Esophagus (tissue), 2 donors: Measurements from ENCODE around the gene MMD2. TPM values are rescaled to one million over a fixed set of nuclear protein-coding genes. Genes with fewer than 3 reads are reported as not detected.
A peak's percentile ranks its signal among the peaks of the same experiment; 100 is the strongest.
"Not testable (repeated sequence)": the region's sequence is repeated elsewhere in the genome, so short reads cannot be mapped to it uniquely, and the experiment has no call there.

Source experiments
- H3K27ac ChIP-seq, 2 donors: one replicate each; pipeline ENCODE4 v1.5.1; 2013; ENCODE audit warnings: low read depth in 2 of 2, mild to moderate bottlenecking in 2 of 2, inconsistent platforms in 1 of 2, low read length in 1 of 2, moderate library complexity in 1 of 2
- H3K27me3 ChIP-seq, 2 donors: one replicate each; pipeline ENCODE4 v1.6.1; 2013; ENCODE audit warnings: low read length in 2 of 2, control low read depth in 1 of 2, mild to moderate bottlenecking in 1 of 2; ENCODE audit not compliant: insufficient read depth in 2 of 2, control insufficient read depth in 1 of 2
- H3K36me3 ChIP-seq, 2 donors: one replicate each; pipeline ENCODE4 v1.6.1; 2013; ENCODE audit warnings: low read length in 1 of 2; ENCODE audit not compliant: control insufficient read depth in 2 of 2, insufficient read depth in 2 of 2
- H3K4me1 ChIP-seq, 2 donors: one replicate each; pipeline ENCODE4 v1.6.1; 2013; ENCODE audit warnings: low read length in 1 of 2; ENCODE audit not compliant: control insufficient read depth in 2 of 2, insufficient read depth in 2 of 2
- H3K4me3 ChIP-seq, 2 donors: one replicate each; pipeline ENCODE4 v1.5.1; 2013; ENCODE audit warnings: low read length in 2 of 2, mild to moderate bottlenecking in 2 of 2, low read depth in 1 of 2, moderate library complexity in 1 of 2
- H3K9me3 ChIP-seq, 2 donors: one replicate each; pipeline ENCODE4 v1.6.1; 2013; ENCODE audit warnings: mild to moderate bottlenecking in 2 of 2, low read depth in 1 of 2, low read length in 1 of 2, moderate library complexity in 1 of 2; ENCODE audit not compliant: control insufficient read depth in 2 of 2, insufficient read depth in 1 of 2
- WGBS, 2 donors: extraction: QIAGEN DNeasy Blood & Tissue Kit; methylation state at CpG; one replicate each; pipeline ENCODE4 v1.1.7; 2013; 5-methylcytosine and 5-hydroxymethylcytosine counted together
- polyA plus RNA-seq, 2 donors: library from polyadenylated mRNA; stranded (reverse); fragments of 200-250 nt; gene quantifications; one replicate each; pipeline ENCODE4 v1.2.3, GENCODE V29; 2013
- donor health status: healthy with polysubstance abuse.
- donor health status: Bipolar disorder and iron deficiency.

The MMD2 gene
- polyA plus RNA-seq, 2 donors: not detected

DNA sequence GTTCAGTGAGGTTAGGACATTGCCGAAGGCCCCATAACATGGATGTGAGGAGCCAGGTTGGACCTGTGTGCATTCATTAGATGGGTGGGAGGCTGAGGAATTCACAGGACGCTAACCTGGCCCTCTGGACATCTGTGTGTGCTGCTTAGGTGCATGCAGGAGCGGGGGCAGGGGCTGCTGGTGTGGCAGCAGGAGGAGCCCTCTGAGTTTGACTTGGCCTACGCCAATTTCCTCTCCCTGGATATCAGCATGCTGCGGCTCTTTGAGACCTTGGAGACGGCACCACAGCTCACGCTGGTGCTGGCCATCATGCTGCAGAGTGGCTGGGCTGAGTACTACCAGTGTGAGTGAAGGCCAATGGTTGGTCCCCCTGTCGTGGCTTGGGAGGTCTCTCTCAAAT is 34.5 kb upstream of the MMD2 start:
- peaks cover 7 to 33% of the 10 kb centered on the region in 2 donors for H3K36me3 ChIP-seq

DNA sequence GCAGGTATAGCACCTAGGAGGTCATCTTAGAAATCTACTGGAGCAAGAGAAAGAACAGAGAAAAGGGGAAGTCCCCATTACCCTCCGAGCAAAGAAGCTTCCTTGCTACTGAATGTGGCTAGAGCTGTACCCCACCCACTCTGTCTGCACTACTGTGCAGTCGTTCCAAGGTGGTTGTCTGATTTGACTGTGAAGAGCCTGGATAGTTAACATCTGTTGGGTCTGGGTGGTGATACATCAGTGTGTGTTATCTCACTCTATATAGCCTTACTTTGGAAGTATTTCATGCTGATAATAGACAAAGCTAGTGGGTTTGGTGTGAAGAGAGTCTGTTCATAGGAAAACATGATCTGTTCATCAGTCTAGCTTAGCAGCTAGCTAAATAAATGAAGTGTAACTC is 23.8 kb upstream of the MMD2 start:
- WGBS, 2 donors: 13 to 36% methylated on average over 1 of the region's 2 CpGs
- H3K27ac ChIP-seq, H3K27me3 ChIP-seq, H3K4me1 ChIP-seq, H3K4me3 ChIP-seq, H3K9me3 ChIP-seq: not testable (repeated sequence)
- peaks cover 2 to 16% of the 10 kb centered on the region in 2 donors for H3K36me3 ChIP-seq

More for the DNA sequence above, 34.5 kb upstream of the MMD2 start:
- WGBS, 2 donors: 88 to 94% methylated on average over 8 of the region's 8 CpGs
- Histone ChIP-seq H3K27me3 (no peaks in the 10 kb centered on the region), H3K9me3 (no peaks in the 10 kb centered on the region), H3K27ac (peak overlapping the region in 1 of 2 donors; percentile 27), H3K4me3 (no peak overlapping the region), H3K4me1 (peaks cover 0 to 3% of the 10 kb centered on the region in 2 donors)

DNA sequence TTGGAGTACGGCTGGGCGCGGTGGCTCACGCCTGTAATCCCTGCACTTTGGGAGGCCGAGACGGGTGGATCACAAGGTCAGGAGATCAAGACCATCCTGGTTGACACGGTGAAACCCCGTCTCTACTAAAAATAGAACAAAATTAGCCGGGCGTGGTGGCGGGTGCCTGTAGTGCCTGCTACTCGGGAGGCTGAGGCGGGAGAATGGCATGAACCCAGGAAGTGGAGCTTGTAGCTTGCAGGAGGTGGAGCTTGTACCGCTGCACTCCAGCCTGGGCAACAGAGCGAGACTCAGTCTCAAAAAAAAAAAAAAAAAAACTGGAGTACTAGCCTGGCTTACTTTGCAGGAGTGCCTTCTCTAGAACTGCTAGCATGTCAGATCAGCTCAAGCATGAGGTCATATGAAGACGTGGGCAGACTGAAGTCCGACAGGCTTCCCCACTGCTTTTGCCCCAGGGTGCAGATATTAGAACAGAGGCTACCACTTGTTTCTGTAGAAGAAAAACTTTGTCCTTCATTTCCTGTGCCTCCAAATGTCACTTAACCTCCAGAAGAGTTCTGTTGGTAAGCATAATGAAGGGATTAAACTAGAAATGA is 22.4 kb upstream of the MMD2 start:
- not testable (repeated sequence) for H3K9me3 ChIP-seq, H3K27me3 ChIP-seq, H3K4me3 ChIP-seq, H3K4me1 ChIP-seq, H3K36me3 ChIP-seq, H3K27ac ChIP-seq
- WGBS, 2 donors: 93 to 95% methylated on average over 17 of the region's 17 CpGs

DNA sequence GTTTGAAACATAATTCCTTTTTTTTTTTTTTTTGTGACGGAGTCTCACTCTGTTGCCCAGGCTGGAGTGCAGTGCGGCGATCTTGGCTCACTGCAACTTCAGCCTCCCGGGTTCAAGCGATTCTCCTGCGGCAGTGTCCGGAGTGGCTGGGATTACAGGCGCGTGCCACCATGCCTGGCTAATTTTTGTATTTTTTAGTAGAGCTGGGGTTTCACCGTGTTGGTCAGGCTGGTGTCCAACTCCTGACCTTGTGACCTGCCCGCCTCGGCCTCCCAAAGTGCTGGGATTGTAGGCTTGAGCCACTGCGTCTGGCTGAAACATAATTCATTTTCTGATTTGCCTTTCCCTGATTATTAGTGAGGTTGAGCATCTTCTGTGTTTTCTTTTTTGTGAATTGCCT is 16.6 kb upstream of the MMD2 start:
- H3K27ac ChIP-seq, H3K27me3 ChIP-seq, H3K36me3 ChIP-seq, H3K9me3 ChIP-seq, H3K4me3 ChIP-seq, H3K4me1 ChIP-seq: not testable (repeated sequence)
- 91 to 94% methylated on average over 13 of the region's 13 CpGs for WGBS, 2 donors

DNA sequence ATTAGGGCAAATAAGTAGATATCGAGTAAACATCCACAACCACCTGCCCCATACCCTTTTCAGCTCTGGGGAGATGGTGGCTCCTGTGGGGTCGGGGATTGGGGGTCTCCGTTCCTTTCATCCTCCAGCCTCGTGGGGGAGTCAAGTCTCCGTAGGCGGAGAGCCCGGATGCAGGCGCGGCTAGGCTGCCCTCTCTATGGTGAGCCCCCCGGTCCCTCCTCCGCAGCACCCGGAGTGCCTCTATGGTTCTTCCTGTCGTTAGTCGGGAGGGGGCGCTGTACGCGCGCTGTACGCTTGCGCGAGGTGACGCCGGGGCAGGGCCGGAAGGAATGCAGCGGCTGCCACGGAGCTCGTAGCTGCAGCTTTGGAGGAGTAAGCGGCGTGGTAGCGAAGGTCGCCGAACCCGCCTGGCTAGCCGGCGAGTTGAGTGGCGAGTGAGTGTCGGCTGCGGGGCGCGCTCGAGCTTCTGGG is 14.8 kb upstream of the MMD2 start:
- H3K27me3 ChIP-seq: no peaks in the 10 kb centered on the region
- H3K27ac ChIP-seq: peak overlapping the region; percentile 88 to 92
- peak overlapping the region; percentile 71 to 92 for H3K4me3 ChIP-seq
- WGBS, 2 donors: 3% methylated on average over 37 to 41 of the region's 41 CpGs
- no peaks in the 10 kb centered on the region for H3K4me1 ChIP-seq
- H3K9me3 ChIP-seq: no peaks in the 10 kb centered on the region
- H3K36me3 ChIP-seq: no peaks in the 10 kb centered on the region

DNA sequence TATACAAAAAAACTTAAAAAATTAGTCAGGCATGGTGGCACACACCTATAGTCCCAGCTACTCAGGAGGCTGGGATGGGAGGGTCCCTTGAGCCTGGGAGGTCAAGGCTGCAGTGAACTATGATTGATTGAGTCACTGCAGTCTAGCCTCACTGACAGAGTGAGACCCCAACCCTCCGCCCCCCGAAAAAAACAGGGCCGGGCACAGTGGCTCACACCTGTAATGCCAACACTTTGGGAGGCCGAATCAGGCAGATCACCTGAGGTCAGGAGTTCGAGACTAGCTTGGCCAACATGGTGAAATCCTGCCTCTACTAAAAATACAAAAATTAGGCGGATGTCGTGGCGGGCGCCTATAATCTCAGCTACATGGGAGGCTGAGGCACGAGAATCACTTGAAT is 13.5 kb upstream of the MMD2 start:
- 76 to 89% methylated on average over 10 of the region's 10 CpGs for WGBS, 2 donors
- H3K36me3 ChIP-seq, H3K4me1 ChIP-seq, H3K27ac ChIP-seq, H3K9me3 ChIP-seq, H3K27me3 ChIP-seq, H3K4me3 ChIP-seq: not testable (repeated sequence)

DNA sequence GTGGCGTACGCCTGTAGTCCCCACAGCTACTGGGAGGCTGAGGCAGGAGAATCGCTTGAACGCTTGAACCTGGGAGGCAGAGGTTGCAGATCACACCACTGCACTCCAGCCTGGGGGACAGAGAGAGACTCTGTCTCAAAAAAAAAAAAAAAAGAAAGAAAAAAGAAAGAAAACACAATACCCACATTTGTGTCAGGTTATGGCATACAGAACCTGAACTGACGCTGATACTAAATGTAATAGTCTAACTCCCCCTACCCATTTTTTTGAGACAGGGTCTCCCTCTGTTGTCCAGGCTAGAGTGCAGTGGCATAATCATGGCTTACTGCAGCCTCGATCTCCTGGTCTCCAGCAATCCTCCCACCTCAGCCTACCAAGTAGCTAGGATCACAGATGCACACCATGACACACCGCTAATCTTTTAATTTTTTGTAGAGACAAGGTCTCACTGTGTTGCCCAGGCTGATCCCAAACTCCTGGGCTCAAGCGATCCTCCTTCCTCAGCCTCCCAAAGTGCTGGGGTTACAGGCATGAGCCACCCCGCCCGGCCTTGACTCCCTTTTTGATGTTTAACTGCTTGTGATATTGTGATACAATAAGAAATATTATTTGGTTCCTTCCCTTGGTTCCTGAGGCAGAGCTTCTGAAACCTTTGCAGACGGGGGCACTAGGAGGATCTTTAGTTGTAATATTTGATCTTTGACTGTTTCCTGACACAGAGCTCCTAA is 6.5 kb upstream of the MMD2 start:
- no peaks in the 10 kb centered on the region for H3K9me3 ChIP-seq
- H3K4me3 ChIP-seq: no peak overlapping the region
- H3K36me3 ChIP-seq: no peaks in the 10 kb centered on the region
- no peaks in the 10 kb centered on the region for H3K27me3 ChIP-seq
- 88 to 89% methylated on average over 11 of the region's 11 CpGs for WGBS, 2 donors
- H3K27ac ChIP-seq: no peak overlapping the region
- H3K4me1 ChIP-seq: no peaks in the 10 kb centered on the region

DNA sequence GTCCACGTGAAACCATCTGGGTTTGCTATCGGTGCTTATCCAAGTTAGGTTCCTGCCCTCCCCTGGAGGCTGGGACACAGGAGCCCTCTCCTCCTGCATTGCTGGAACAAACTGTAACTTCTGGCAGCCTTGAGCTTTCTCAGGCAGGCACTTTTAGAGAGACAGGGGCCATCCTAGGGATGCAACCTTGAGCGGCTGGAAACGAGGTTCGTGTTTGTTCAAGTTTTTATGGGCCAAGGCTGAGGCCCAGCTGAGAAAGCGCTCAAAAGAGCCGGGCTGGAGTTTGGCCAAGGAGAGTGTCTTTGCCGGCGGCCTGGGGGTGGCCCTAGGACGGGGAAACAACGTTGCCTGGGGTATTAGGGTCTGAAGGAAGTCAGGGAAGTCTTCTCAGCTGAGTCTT is 5.5 kb upstream of the MMD2 start:
- Histone ChIP-seq H3K4me1 (no peaks in the 10 kb centered on the region), H3K36me3 (no peaks in the 10 kb centered on the region), H3K27me3 (no peaks in the 10 kb centered on the region), H3K4me3 (no peak overlapping the region), H3K27ac (no peak overlapping the region), H3K9me3 (no peaks in the 10 kb centered on the region)
- WGBS, 2 donors: 46 to 49% methylated on average over 11 of the region's 11 CpGs

DNA sequence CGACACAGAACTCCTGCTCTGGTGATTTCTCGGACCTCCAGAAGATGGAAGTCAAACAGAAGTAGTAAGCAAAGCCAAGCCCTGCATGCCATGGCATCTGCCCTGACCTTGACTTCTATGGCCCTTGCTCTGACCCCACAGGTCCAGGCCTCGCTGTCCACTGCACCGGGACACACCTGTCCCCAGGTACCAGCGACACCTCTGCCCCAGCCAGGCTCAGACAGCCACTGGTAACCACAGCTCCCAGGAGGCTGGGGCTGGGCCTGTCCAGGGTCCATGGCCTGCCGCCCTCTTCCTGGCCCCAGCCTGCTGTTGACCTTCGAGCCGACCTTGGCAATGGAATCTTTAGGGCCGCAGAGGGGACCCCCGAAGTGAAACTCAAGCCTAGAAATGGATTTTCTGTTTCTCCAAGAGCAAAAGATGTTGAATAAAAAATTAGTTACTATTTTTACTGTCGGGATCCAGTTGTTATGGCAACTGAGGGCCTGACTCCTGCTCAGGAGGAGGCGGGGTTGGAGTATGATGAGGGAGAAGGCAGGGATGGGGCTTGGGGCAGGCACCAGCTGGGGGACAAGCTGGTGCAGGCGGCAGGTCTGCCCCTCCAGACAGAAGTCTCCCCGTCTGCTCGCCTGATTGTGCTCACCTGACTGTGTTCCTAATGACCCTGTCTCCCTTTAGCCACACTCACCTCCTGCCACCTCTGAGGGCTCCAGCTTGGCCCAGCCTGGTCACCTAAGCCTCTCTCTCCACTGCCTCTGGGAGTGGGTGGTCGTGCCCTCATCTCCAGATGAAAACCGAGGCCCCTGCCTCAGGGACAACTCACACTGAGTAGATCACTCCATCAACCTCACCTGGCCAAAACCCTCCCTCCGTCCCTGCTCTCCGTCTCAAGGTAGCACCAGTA is 4.1 kb upstream of the MMD2 start:
- no peaks in the 10 kb centered on the region for H3K4me1 ChIP-seq
- H3K36me3 ChIP-seq: no peaks in the 10 kb centered on the region
- no peak overlapping the region for H3K4me3 ChIP-seq
- 73 to 76% methylated on average over 19 of the region's 19 CpGs for WGBS, 2 donors
- H3K27ac ChIP-seq: no peak overlapping the region
- H3K27me3 ChIP-seq: peaks cover 0 to 3% of the 10 kb centered on the region in 2 donors
- no peaks in the 10 kb centered on the region for H3K9me3 ChIP-seq
